Panc1 (cell line): ENCODE data around the gene SUDS3. TPM values are rescaled to one million over a fixed set of nuclear protein-coding genes. Genes with fewer than 3 reads are reported as not detected.
A peak's percentile ranks its signal among the peaks of the same experiment; 100 is the strongest.

Experiments used
- ATAC-seq: fragments of 200-7000 bp; cut with Tn5 transposase; 2 replicates; pipeline ENCODE4 v1.9.1; 2020; ENCODE audit warnings: mild to moderate bottlenecking, moderate library complexity
- BruUV-seq: library from RNA; stranded (reverse); fragments of 400-500 nt; replicated peaks from 2 replicates; lab custom pipeline; 2021; lab: Mats Ljungman, UMichigan
- CTCF ChIA-PET: fragments of 300-600 bp; sonication (Branson Sonifier 250); formaldehyde crosslinking; loops from one replicate; lab custom pipeline; 2022; ENCODE audit warnings: antibody characterized with exemption; lab: Charles Lee
- POLR2A ChIA-PET: fragments of 300-600 bp; sonication (Branson Sonifier 250); formaldehyde crosslinking; loops from one replicate; lab custom pipeline; 2022; ENCODE audit warnings: antibody characterized with exemption; lab: Charles Lee
- DNase-seq: peaks from one replicate; pipeline ENCODE4 v3.0.0-alpha.2; 2010; ENCODE audit warnings: low read depth, low spot score
- H3K27ac ChIP-seq: 2 replicates; pipeline ENCODE4 v1.5.1; 2011; ENCODE audit warnings: mild to moderate bottlenecking, low read length, inconsistent platforms
- H3K27me3 ChIP-seq: fragments of 200-500 bp; sonication (Bioruptor generic); 2 replicates; pipeline ENCODE4 v1.6.0; 2014; ENCODE audit warnings: low read length, inconsistent platforms; ENCODE audit not compliant: control insufficient read depth, insufficient read depth
- H3K36me3 ChIP-seq: fragments of 200-500 bp; sonication (Bioruptor generic); 2 replicates; pipeline ENCODE4 v1.5.1; 2014; ENCODE audit warnings: inconsistent platforms, mild to moderate bottlenecking, low read length, moderate library complexity; ENCODE audit not compliant: control insufficient read depth, insufficient read depth
- H3K4me1 ChIP-seq: 2 replicates; pipeline ENCODE4 v1.5.1; 2011; ENCODE audit warnings: inconsistent platforms, mild to moderate bottlenecking, low read length, moderate library complexity; ENCODE audit not compliant: control insufficient read depth, insufficient read depth
- H3K4me3 ChIP-seq, 2 experiments: 2 replicates each; pipeline ENCODE4 v1.5.1; 2011 to 2012; ENCODE audit warnings: low read depth in 2 of 2, low read length in 2 of 2, mild to moderate bottlenecking in 2 of 2, inconsistent platforms in 1 of 2, moderate library complexity in 1 of 2
- H3K9me3 ChIP-seq: fragments of 200-500 bp; sonication (Bioruptor generic); 2 replicates; pipeline ENCODE4 v1.5.1; 2014; ENCODE audit warnings: low read depth, mild to moderate bottlenecking, inconsistent platforms, low read length, moderate library complexity; ENCODE audit not compliant: control insufficient read depth, insufficient read depth
- POLR2AphosphoS5 ChIP-seq: IDR thresholded peaks from 2 replicates; pipeline ENCODE4 v1.6.1; 2012; ENCODE audit warnings: mild to moderate bottlenecking, low read depth, low read length, moderate library complexity
- REST ChIP-seq, 2 experiments: IDR thresholded peaks; 2 replicates each; pipeline ENCODE4 v1.6.1; 2011 to 2012; ENCODE audit warnings: low read depth in 2 of 2, control low read depth in 1 of 2, low read length in 1 of 2, mild to moderate bottlenecking in 1 of 2, moderate library complexity in 1 of 2; ENCODE audit not compliant: insufficient read depth in 1 of 2
- SIN3A ChIP-seq: IDR thresholded peaks from 2 replicates; pipeline ENCODE4 v1.6.1; 2012; ENCODE audit warnings: low read depth, mild to moderate bottlenecking, low read length, moderate library complexity, borderline replicate concordance; ENCODE audit not compliant: insufficient read depth
- TCF7L2 ChIP-seq: IDR thresholded peaks from 2 replicates; pipeline ENCODE4 v1.6.1; 2011; ENCODE audit warnings: mild to moderate bottlenecking, low read depth, low read length, inconsistent platforms
- in situ Hi-C: cut with HindIII; loops from 2 replicates; pipeline ENCODE4 v1.10.0; 2016; ENCODE audit warnings: low sequenced_read_pairs, low pct_unique_long_range_greater_than_20kb
- intact Hi-C: fragments of 100-400 bp; cut with micrococcal nuclease; formaldehyde crosslinking; loops from one replicate; pipeline ENCODE4 v1.10.0; 2022; ENCODE audit not compliant: unreplicated experiment
- total RNA-seq: library from RNA; stranded (reverse); gene quantifications from one replicate; pipeline ENCODE4 v1.2.1, GENCODE V29; 2021; ENCODE audit not compliant: unreplicated experiment
- TF ChIP-seq, protein P1 (sequence below): fragments of 450-650 bp; IDR thresholded peaks from 2 replicates; pipeline ENCODE4 v1.5.1; 2017; ENCODE audit warnings: mild to moderate bottlenecking

SUDS3 gene
- total RNA-seq, 1 experiment from 2014 or later: 37.4 TPM

DNA sequence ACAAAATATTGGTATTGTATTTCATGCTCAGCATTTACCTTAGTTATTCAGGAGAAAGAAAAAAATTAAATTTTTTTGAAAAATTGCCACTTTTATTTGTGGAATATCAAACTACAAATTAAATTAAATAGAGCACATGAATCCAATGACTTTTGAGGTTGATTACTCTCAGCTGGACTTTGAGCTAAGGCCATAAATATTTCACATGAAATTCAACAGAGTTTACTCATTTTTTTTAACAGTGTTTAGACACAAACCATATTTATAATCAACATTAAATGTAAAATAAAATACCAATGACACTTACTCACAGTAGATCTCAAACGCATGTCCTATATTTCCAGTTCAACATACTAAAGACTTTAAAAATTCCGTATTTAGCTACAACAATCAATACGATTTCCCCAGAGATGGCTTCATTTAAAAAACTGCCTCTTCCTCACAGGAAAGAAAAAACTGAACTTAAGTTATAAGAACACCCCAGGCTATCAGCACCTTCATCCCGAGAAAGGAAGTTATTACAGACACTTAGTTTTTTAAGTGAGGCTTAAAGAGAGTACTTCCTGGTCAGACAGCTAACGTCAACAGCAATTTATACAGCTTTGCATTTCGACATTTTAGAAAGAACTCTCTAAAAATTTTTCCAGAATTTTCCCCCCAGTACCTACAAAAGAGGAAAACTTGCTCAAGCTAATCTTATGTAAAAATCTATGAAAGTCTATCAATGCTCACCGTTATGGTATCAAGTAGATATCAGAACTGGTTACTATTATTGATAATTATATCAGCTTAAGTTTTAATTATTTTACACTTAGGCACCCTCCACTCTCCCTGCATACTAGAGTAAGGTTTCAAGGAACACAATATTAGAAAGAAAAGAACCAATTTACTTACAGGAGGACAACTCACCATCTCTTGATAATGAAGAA lies 17.5 kb upstream of the SUDS3 start:
- no peak for TF ChIP-seq TCF7L2
- no peak for TF ChIP-seq SIN3A
- no peak for TF ChIP-seq REST (IDR thresholded peaks at IDR 0.05; ENCODE audit: insufficient read depth in 1 of 2, low read depth in 2 of 2, low read length in 1 of 2)
- no peak for TF ChIP-seq POLR2AphosphoS5
- TF ChIP-seq, protein P1, sequence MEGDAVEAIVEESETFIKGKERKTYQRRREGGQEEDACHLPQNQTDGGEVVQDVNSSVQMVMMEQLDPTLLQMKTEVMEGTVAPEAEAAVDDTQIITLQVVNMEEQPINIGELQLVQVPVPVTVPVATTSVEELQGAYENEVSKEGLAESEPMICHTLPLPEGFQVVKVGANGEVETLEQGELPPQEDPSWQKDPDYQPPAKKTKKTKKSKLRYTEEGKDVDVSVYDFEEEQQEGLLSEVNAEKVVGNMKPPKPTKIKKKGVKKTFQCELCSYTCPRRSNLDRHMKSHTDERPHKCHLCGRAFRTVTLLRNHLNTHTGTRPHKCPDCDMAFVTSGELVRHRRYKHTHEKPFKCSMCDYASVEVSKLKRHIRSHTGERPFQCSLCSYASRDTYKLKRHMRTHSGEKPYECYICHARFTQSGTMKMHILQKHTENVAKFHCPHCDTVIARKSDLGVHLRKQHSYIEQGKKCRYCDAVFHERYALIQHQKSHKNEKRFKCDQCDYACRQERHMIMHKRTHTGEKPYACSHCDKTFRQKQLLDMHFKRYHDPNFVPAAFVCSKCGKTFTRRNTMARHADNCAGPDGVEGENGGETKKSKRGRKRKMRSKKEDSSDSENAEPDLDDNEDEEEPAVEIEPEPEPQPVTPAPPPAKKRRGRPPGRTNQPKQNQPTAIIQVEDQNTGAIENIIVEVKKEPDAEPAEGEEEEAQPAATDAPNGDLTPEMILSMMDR: no peak
- Histone ChIP-seq H3K4me1 (peaks cover 43% of the 10 kb centered on the region), H3K36me3 (no peaks in the 10 kb centered on the region), H3K27ac (peak overlapping the region; percentile 89), H3K9me3 (no peaks in the 10 kb centered on the region), H3K27me3 (no peaks in the 10 kb centered on the region), H3K4me3 (peak overlapping the region; percentile 11 to 33; a peak in 2 of 4 replicates)
- ATAC-seq: no peak
- in situ Hi-C loops: no loop called here
- BruUV-seq: no TSS peak
- no peak for DNase-seq
- intact Hi-C loops: no loop called here
- ChIA-PET CTCF (interaction anchor here (0.6 kb wide), 1 partner anchor 109 kb away, joined by 3 read pairs; no protein-coding TSS in a partner anchor), POLR2A (interaction anchor here (0.5 to 1.2 kb wide), 2 partner anchors 14 kb away, joined by 4 read pairs; partner anchors contain the start of gene TAOK3)

DNA sequence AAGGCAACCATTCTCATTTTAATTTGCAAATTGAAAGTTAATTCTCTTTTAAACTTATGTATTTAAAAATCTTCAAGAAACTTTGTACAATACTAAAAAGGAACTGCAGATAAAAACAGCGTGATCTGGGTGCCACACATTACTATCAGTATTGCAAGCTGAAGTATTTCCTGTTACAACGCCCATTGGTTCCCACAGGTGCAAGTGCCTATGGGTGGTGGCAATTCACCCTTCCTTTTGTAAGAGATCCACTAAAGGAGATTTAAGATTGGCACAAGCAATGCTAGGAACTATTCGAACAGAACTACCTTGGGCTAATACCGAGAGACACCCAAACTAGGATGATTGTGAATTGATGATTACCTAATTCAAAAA lies 16.8 kb upstream of the SUDS3 start:
- Histone ChIP-seq H3K36me3 (no peaks in the 10 kb centered on the region), H3K4me1 (peaks cover 46% of the 10 kb centered on the region), H3K4me3 (no peak overlapping the region), H3K27me3 (no peaks in the 10 kb centered on the region), H3K9me3 (no peaks in the 10 kb centered on the region), H3K27ac (peak overlapping the region; percentile 89; the same call in 1 of the 2 replicates)
- ChIA-PET POLR2A (interaction anchor here (0.5 kb wide), 1 partner anchor 14 kb away, joined by 4 read pairs; no protein-coding TSS in a partner anchor), CTCF (no interaction called here)
- in situ Hi-C loops: no loop called here
- intact Hi-C loops: no loop called here
- no TSS peak for BruUV-seq
- no peak for TF ChIP-seq REST (IDR thresholded peaks at IDR 0.05; ENCODE audit: insufficient read depth in 1 of 2, low read depth in 2 of 2, low read length in 1 of 2)
- TF ChIP-seq, protein P1: no peak
- no peak for TF ChIP-seq POLR2AphosphoS5
- no peak for TF ChIP-seq TCF7L2
- no peak for TF ChIP-seq SIN3A
- ATAC-seq (no peak), DNase-seq (no peak)
